Kidney (tissue), 14 donors: Measurements from ENCODE around the gene AOPEP. TPM values are rescaled to one million over a fixed set of nuclear protein-coding genes. Genes with fewer than 3 reads are reported as not detected.
A peak's percentile ranks its signal among the peaks of the same experiment; 100 is the strongest.

ENCODE experiments used
- DNase-seq, 5 donors: peaks; one replicate each; pipeline ENCODE4 v3.0.0-alpha.2; 2013 to 2020
- FAIRE-seq: peaks from 2 replicates; lab custom pipeline; 2012; peaks lifted over from hg19 to GRCh38; lab: Jason Lieb, UNC
- H3K27ac ChIP-seq, 2 donors: one replicate each; pipeline ENCODE4 v1.7.0; 2013; ENCODE audit warnings: low read depth in 2 of 2, low read length in 2 of 2, inconsistent platforms in 1 of 2
- H3K27me3 ChIP-seq: one replicate; pipeline ENCODE4 v1.7.1; 2013; ENCODE audit warnings: low read length, inconsistent platforms; ENCODE audit not compliant: control insufficient read depth, insufficient read depth
- H3K36me3 ChIP-seq, 3 donors: one replicate each; pipeline versions ENCODE4 v1.7.0 to v1.7.1; 2013; ENCODE audit warnings: low read length in 3 of 3, control low read depth in 1 of 3, inconsistent platforms in 1 of 3; ENCODE audit not compliant: insufficient read depth in 3 of 3, control insufficient read depth in 2 of 3
- H3K4me1 ChIP-seq, 3 donors: one replicate each; pipeline versions ENCODE4 v1.7.0 to v1.7.1; 2013; ENCODE audit warnings: low read length in 3 of 3, inconsistent platforms in 1 of 3, low read depth in 1 of 3; ENCODE audit not compliant: control insufficient read depth in 2 of 3, insufficient read depth in 2 of 3
- H3K4me3 ChIP-seq, 3 donors: one replicate each; pipeline versions ENCODE4 v1.7.0 to v1.8.1; 2013; ENCODE audit warnings: low read length in 3 of 3, control low read depth in 1 of 3, inconsistent platforms in 1 of 3
- H3K9ac ChIP-seq, 3 donors: one replicate each; pipeline versions ENCODE4 v1.7.0 to v1.7.1; 2013; ENCODE audit warnings: low read length in 3 of 3, control low read depth in 1 of 3, inconsistent platforms in 1 of 3
- H3K9me3 ChIP-seq, 3 donors: one replicate each; pipeline versions ENCODE4 v1.7.0 to v1.7.1; 2013; ENCODE audit warnings: low read length in 3 of 3, control low read depth in 1 of 3, inconsistent platforms in 1 of 3; ENCODE audit not compliant: control insufficient read depth in 2 of 3, insufficient read depth in 1 of 3
- CTCF ChIP-seq: IDR thresholded peaks from 3 replicates; pipeline ENCODE4 v1.5.1; 2012; ENCODE audit warnings: mild to moderate bottlenecking, moderate library complexity, borderline replicate concordance; ENCODE audit not compliant: insufficient read depth; ENCODE audit errors: extremely low read depth
- intact Hi-C: fragments of 100-400 bp; cut with DNase I; formaldehyde crosslinking; loops from one replicate; pipeline ENCODE4 v1.11.1; 2022
- polyA plus RNA-seq: library from polyadenylated mRNA; stranded (reverse); fragments of 350-450 nt; fragmentation: Illumina TruSeq; extraction: RNeasy Lipid Tissue Mini Kit (QIAGEN cat#74804); gene quantifications from one replicate; pipeline ENCODE4 v1.2.3, GENCODE V29; 2014; ENCODE audit warnings: low read depth, low replicate concordance; ENCODE audit not compliant: insufficient read depth
- total RNA-seq: library from RNA; stranded (reverse); fragmentation: NEBNext Ultra II Directional; extraction: Animal tissue kit (Norgen Biotek cat#: 25700); gene quantifications from one replicate; pipeline ENCODE4 v1.2.1, GENCODE V29; 2021
- donor health status: control.
- donor health status: control.
- donor health status: control.
- donor health status: control.
- donor health status: control.
- donor health status: DM: yes; HTN: yes; CAD: no.
- donor health status: Normal renal cell carcinoma (clear cell type).

The AOPEP gene
- total and polyA plus RNA-seq, 2 donors from 2014 or later, result 52.2 to 119 TPM

GRCh38 chr9:94806307-94806893, 79.9 kb downstream of the AOPEP start:
- peak overlapping the region; percentile 44 to 50 for H3K27ac ChIP-seq
- DNase-seq (peak in 2 of 5 donors; percentile 63 to 70), FAIRE-seq (no peak)
- no peaks in the 10 kb centered on the region for H3K27me3 ChIP-seq
- peaks cover 9 to 30% (median 15%) of the 10 kb centered on the region in 3 donors for H3K4me1 ChIP-seq
- H3K9me3 ChIP-seq, result no peaks in the 10 kb centered on the region
- no peaks in the 10 kb centered on the region for H3K36me3 ChIP-seq
- no peak overlapping the region for H3K4me3 ChIP-seq
- TF ChIP-seq CTCF, result no peak
- no peak overlapping the region for H3K9ac ChIP-seq
- intact Hi-C loops, result no loop called here

- DNase-seq, result no peak
- H3K4me1 ChIP-seq, result peaks cover 9 to 30% (median 15%) of the 10 kb centered on the region in 3 donors
- H3K27me3 ChIP-seq, result no peaks in the 10 kb centered on the region
- H3K27ac ChIP-seq, result no peak overlapping the region
- no peak overlapping the region for H3K4me3 ChIP-seq
- intact Hi-C loops, result no loop called here
- H3K36me3 ChIP-seq, result no peaks in the 10 kb centered on the region
- no peak for FAIRE-seq
- no peak for TF ChIP-seq CTCF
- H3K9ac ChIP-seq, result no peak overlapping the region
- H3K9me3 ChIP-seq, result no peaks in the 10 kb centered on the region
These were observed 81.1 kb downstream of the AOPEP start for GRCh38 chr9:94807556-94807955.

GRCh38 chr9:94808926-94809700, 82.6 kb downstream of the AOPEP start:
- Histone ChIP-seq H3K9ac (no peak overlapping the region), H3K4me3 (no peak overlapping the region), H3K4me1 (peaks cover 9 to 30% (median 15%) of the 10 kb centered on the region in 3 donors), H3K9me3 (no peaks in the 10 kb centered on the region), H3K27ac (peak overlapping the region in 1 of 2 donors; percentile 51), H3K36me3 (no peaks in the 10 kb centered on the region), H3K27me3 (no peaks in the 10 kb centered on the region)
- DNase-seq, result peak in 1 of 5 donors; percentile 31
- no peak for TF ChIP-seq CTCF
- intact Hi-C loops, result no loop called here
- FAIRE-seq, result no peak
